WTC11 (cell line): Measurements from ENCODE around the gene CD3E. TPM values are rescaled to one million over a fixed set of nuclear protein-coding genes. Genes with fewer than 3 reads are reported as not detected.

ENCODE experiments used
- ATAC-seq: fragments of 200-7000 bp; cut with Tn5 transposase; 2 replicates; pipeline ENCODE4 v1.10.0; 2021; ENCODE audit warnings: mild to moderate bottlenecking, moderate library complexity
- CTCF ChIA-PET: fragments of 300-600 bp; sonication (Branson Sonifier 250); formaldehyde crosslinking; loops from one replicate; lab custom pipeline; 2021; ENCODE audit warnings: antibody characterized with exemption; lab: Charles Lee
- POLR2A ChIA-PET: fragments of 350-600 bp; sonication (Branson Sonifier 250); formaldehyde crosslinking; loops from one replicate; lab custom pipeline; 2021; ENCODE audit warnings: antibody characterized with exemption; lab: Charles Lee
- DNase-seq: peaks from one replicate; pipeline ENCODE4 v3.0.0; 2021; ENCODE audit warnings: low spot score
- H3K27ac Mint-ChIP-seq: 2 replicates; pipeline ENCODE4 v1.8.0; 2021; ENCODE audit warnings: mixed read lengths
- H3K27me3 Mint-ChIP-seq: 2 replicates; pipeline ENCODE4 v1.8.0; 2021; ENCODE audit warnings: low read depth, mild to moderate bottlenecking, moderate library complexity, mixed read lengths
- H3K36me3 Mint-ChIP-seq: 2 replicates; pipeline ENCODE4 v1.8.0; 2021; ENCODE audit warnings: mixed read lengths
- H3K4me1 Mint-ChIP-seq: 2 replicates; pipeline ENCODE4 v1.8.0; 2022; ENCODE audit warnings: mixed read lengths
- H3K4me3 Mint-ChIP-seq: 2 replicates; pipeline ENCODE4 v1.8.0; 2021; ENCODE audit warnings: mild to moderate bottlenecking, moderate library complexity, mixed read lengths
- H3K9me3 Mint-ChIP-seq: 2 replicates; pipeline ENCODE4 v1.8.0; 2021; ENCODE audit warnings: mixed read lengths
- AR ChIP-seq: fragments of 250-450 bp; sonication (Bioruptor Pico); IDR thresholded peaks from 2 replicates; pipeline ENCODE4 v1.9.0; 2021; ENCODE audit warnings: mild to moderate bottlenecking
- ATF1 ChIP-seq: sonication (generic); formaldehyde crosslinking; IDR thresholded peaks from 2 replicates; pipeline ENCODE4 v1.8.1; 2023; ENCODE audit warnings: mild to moderate bottlenecking, moderate library complexity, missing genetic modification reagents
- CREM ChIP-seq: sonication (generic); formaldehyde crosslinking; IDR thresholded peaks from 2 replicates; pipeline ENCODE4 v1.8.1; 2022; ENCODE audit warnings: mild to moderate bottlenecking, missing genetic modification reagents, moderate library complexity
- E2F1 ChIP-seq: sonication (generic); formaldehyde crosslinking; IDR thresholded peaks from 2 replicates; pipeline ENCODE4 v1.8.0; 2022; ENCODE audit warnings: mild to moderate bottlenecking, missing genetic modification reagents
- E2F4 ChIP-seq: sonication (generic); formaldehyde crosslinking; IDR thresholded peaks from 2 replicates; pipeline ENCODE4 v1.8.1; 2022; ENCODE audit warnings: low read depth, mild to moderate bottlenecking, moderate library complexity, missing genetic modification reagents, borderline replicate concordance
- ELF4 ChIP-seq: sonication (generic); formaldehyde crosslinking; IDR thresholded peaks from 2 replicates; pipeline ENCODE4 v1.8.1; 2022; ENCODE audit warnings: low read depth, mild to moderate bottlenecking, moderate library complexity, missing genetic modification reagents
- IRF1 ChIP-seq: sonication (generic); formaldehyde crosslinking; IDR thresholded peaks from 2 replicates; pipeline ENCODE4 v1.8.0; 2023; ENCODE audit warnings: missing genetic modification reagents
- JUN ChIP-seq: sonication (generic); formaldehyde crosslinking; IDR thresholded peaks from 2 replicates; pipeline ENCODE4 v1.8.0; 2023; ENCODE audit warnings: mild to moderate bottlenecking, missing genetic modification reagents
- MLX ChIP-seq: sonication (generic); formaldehyde crosslinking; IDR thresholded peaks from 2 replicates; pipeline ENCODE4 v1.8.1; 2023; ENCODE audit warnings: mild to moderate bottlenecking, missing genetic modification reagents, moderate library complexity
- MXD4 ChIP-seq: fragments of 250-450 bp; sonication (Bioruptor Pico); IDR thresholded peaks from 2 replicates; pipeline ENCODE4 v1.8.0; 2021; ENCODE audit warnings: mild to moderate bottlenecking, moderate library complexity, borderline replicate concordance
- PREB ChIP-seq: sonication (generic); formaldehyde crosslinking; IDR thresholded peaks from 2 replicates; pipeline ENCODE4 v1.8.1; 2022; ENCODE audit warnings: mild to moderate bottlenecking, missing genetic modification reagents, moderate library complexity, borderline replicate concordance
- PRRX2 ChIP-seq: fragments of 250-450 bp; sonication (Bioruptor Pico); IDR thresholded peaks from 2 replicates; pipeline ENCODE4 v1.8.0; 2021; ENCODE audit warnings: mild to moderate bottlenecking
- SMAD3 ChIP-seq: sonication (generic); formaldehyde crosslinking; IDR thresholded peaks from 2 replicates; pipeline ENCODE4 v1.8.0; 2022; ENCODE audit warnings: missing genetic modification reagents, mild to moderate bottlenecking, borderline replicate concordance
- TEAD1 ChIP-seq: sonication (generic); formaldehyde crosslinking; IDR thresholded peaks from 2 replicates; pipeline ENCODE4 v1.8.0; 2022; ENCODE audit warnings: mild to moderate bottlenecking, missing genetic modification reagents
- TP53 ChIP-seq: sonication (generic); formaldehyde crosslinking; IDR thresholded peaks from 2 replicates; pipeline ENCODE4 v1.8.1; 2023; ENCODE audit warnings: mild to moderate bottlenecking, missing genetic modification reagents
- USF1 ChIP-seq: sonication (generic); formaldehyde crosslinking; IDR thresholded peaks from 2 replicates; pipeline ENCODE4 v1.8.0; 2022; ENCODE audit warnings: mild to moderate bottlenecking, missing genetic modification reagents
- ZNF281 ChIP-seq: sonication (generic); formaldehyde crosslinking; IDR thresholded peaks from 2 replicates; pipeline ENCODE4 v1.8.0; 2023; ENCODE audit warnings: mild to moderate bottlenecking, missing genetic modification reagents
- ZNF416 ChIP-seq: fragments of 250-450 bp; sonication (Bioruptor Pico); IDR thresholded peaks from 2 replicates; pipeline ENCODE4 v1.9.0; 2021; ENCODE audit warnings: mild to moderate bottlenecking, inconsistent platforms
- total RNA-seq: library from RNA; stranded (reverse); gene quantifications from 3 replicates; pipeline ENCODE4 v1.2.3, GENCODE V29; 2021

Gene CD3E
- total RNA-seq, 1 experiment from 2014 or later: 1.0 TPM

GRCh38 chr11:118275176-118275575 lies 29.4 kb upstream of the CD3E start:
- H3K27me3 Mint-ChIP-seq: peaks cover 54% of the 10 kb centered on the region
- CTCF ChIA-PET: no interaction called here
- ATAC-seq: no peak

More at GRCh38 chr11:118275176-118275575, 29.4 kb upstream of the CD3E start:
- TF ChIP-seq TP53 (CRISPR knock-in tag): no peak
- no peak for TF ChIP-seq E2F1 (CRISPR knock-in tag)
- TF ChIP-seq SMAD3: no peak
- no peak for TF ChIP-seq PRRX2 (CRISPR knock-in tag)
- no peak for TF ChIP-seq JUN (CRISPR knock-in tag)
- TF ChIP-seq PREB (CRISPR knock-in tag): no peak
- no peak for TF ChIP-seq MXD4 (CRISPR knock-in tag)
- TF ChIP-seq MLX (CRISPR knock-in tag): no peak
- TF ChIP-seq IRF1: no peak
- TF ChIP-seq CREM (CRISPR knock-in tag): no peak
- TF ChIP-seq AR (CRISPR knock-in tag): no peak
- TF ChIP-seq ELF4: no peak
- no peak for TF ChIP-seq E2F4 (CRISPR knock-in tag)
- no peak for TF ChIP-seq ATF1
- TF ChIP-seq TEAD1 (CRISPR knock-in tag): no peak
- TF ChIP-seq ZNF416 (CRISPR knock-in tag): no peak
- no peak for TF ChIP-seq USF1 (CRISPR knock-in tag)
- TF ChIP-seq ZNF281 (CRISPR knock-in tag): no peak
- no peak for DNase-seq
- POLR2A ChIA-PET: no interaction called here
- Mint-ChIP-seq H3K9me3 (no peaks in the 10 kb centered on the region), H3K4me3 (no peak overlapping the region), H3K4me1 (peaks cover 2% of the 10 kb centered on the region; the same call in 1 of the 2 replicates), H3K27ac (no peak overlapping the region), H3K36me3 (no peaks in the 10 kb centered on the region)
